HepG2 (cell line): Measurements from ENCODE around the gene ORMDL3. TPM values are rescaled to one million over a fixed set of nuclear protein-coding genes. Genes with fewer than 3 reads are reported as not detected.

Experiments
- AGO1 ChIP-seq: fragments of 200-400 bp; formaldehyde crosslinking; IDR thresholded peaks from 2 replicates; pipeline ENCODE4 v1.6.1; 2017; ENCODE audit warnings: mild to moderate bottlenecking, low read depth, low read length, moderate library complexity; ENCODE audit not compliant: poor library complexity, severe bottlenecking
- ATF5 ChIP-seq: sonication (generic); formaldehyde crosslinking; IDR thresholded peaks from 2 replicates; pipeline ENCODE4 v1.4.0; 2020; ENCODE audit warnings: mild to moderate bottlenecking, low read depth, missing genetic modification reagents
- ATF7 ChIP-seq, 2 experiments: fragments of 450-650 bp in 1 of 2; sonication (generic) in 1 of 2; formaldehyde crosslinking in 1 of 2; IDR thresholded peaks; 2 replicates each; pipeline versions ENCODE4 v1.4.0 to v1.6.1; 2016 to 2020; ENCODE audit warnings: antibody characterized with exemption in 1 of 2, mild to moderate bottlenecking in 1 of 2, missing genetic modification reagents in 1 of 2
- CREB3 ChIP-seq: sonication (generic); formaldehyde crosslinking; IDR thresholded peaks from 2 replicates; pipeline ENCODE4 v1.5.0; 2020; ENCODE audit warnings: missing genetic modification reagents
- FOXA3 ChIP-seq: IDR thresholded peaks from 2 replicates; pipeline ENCODE4 v1.6.1; 2016; ENCODE audit warnings: missing genetic modification reagents, missing compliant biosample characterization
- HNRNPH1 ChIP-seq: fragments of 200-400 bp; formaldehyde crosslinking; optimal IDR thresholded peaks from 2 replicates; pipeline ENCODE3; 2017; ENCODE audit warnings: mild to moderate bottlenecking, low read depth, low read length
- MED13 ChIP-seq: sonication (generic); formaldehyde crosslinking; IDR thresholded peaks from 2 replicates; pipeline ENCODE4 v1.5.0; 2020; ENCODE audit warnings: missing genetic modification reagents
- MYPOP ChIP-seq: sonication (generic); formaldehyde crosslinking; IDR thresholded peaks from 2 replicates; pipeline ENCODE4 v1.8.1; 2023; ENCODE audit warnings: mild to moderate bottlenecking, moderate library complexity, missing genetic modification reagents
- PHF21A ChIP-seq: sonication (generic); formaldehyde crosslinking; IDR thresholded peaks from 2 replicates; pipeline ENCODE4 v1.5.0; 2020; ENCODE audit warnings: mild to moderate bottlenecking, missing genetic modification reagents
- PHF8 ChIP-seq: sonication (generic); formaldehyde crosslinking; IDR thresholded peaks from 2 replicates; pipeline ENCODE4 v1.5.0; 2020; ENCODE audit warnings: missing genetic modification reagents
- POLR2A ChIP-seq, 2 experiments: IDR thresholded peaks; 2 replicates each; pipeline ENCODE4 v1.6.1; 2011; ENCODE audit warnings: low read depth in 2 of 2, low read length in 2 of 2, mild to moderate bottlenecking in 1 of 2, moderate library complexity in 1 of 2; ENCODE audit not compliant: insufficient read depth in 1 of 2
- SP2 ChIP-seq: sonication (generic); formaldehyde crosslinking; IDR thresholded peaks from 2 replicates; pipeline ENCODE4 v1.5.1; 2020; ENCODE audit warnings: mild to moderate bottlenecking, missing genetic modification reagents
- SP4 ChIP-seq: sonication (generic); formaldehyde crosslinking; IDR thresholded peaks from 2 replicates; pipeline ENCODE4 v1.8.1; 2023; ENCODE audit warnings: mild to moderate bottlenecking, missing genetic modification reagents
- TAF1 ChIP-seq: sonication (generic); formaldehyde crosslinking; IDR thresholded peaks from 2 replicates; pipeline ENCODE4 v1.4.0; 2020; ENCODE audit warnings: missing genetic modification reagents
- TARDBP ChIP-seq: sonication (generic); formaldehyde crosslinking; IDR thresholded peaks from 2 replicates; pipeline ENCODE4 v1.8.0; 2022; ENCODE audit warnings: mild to moderate bottlenecking, missing genetic modification reagents
- ZBTB21 ChIP-seq: sonication (generic); formaldehyde crosslinking; IDR thresholded peaks from 2 replicates; pipeline ENCODE4 v1.4.0; 2020; ENCODE audit warnings: missing genetic modification reagents
- ZEB1 ChIP-seq: IDR thresholded peaks from 2 replicates; pipeline ENCODE4 v1.6.1; 2012; ENCODE audit warnings: mild to moderate bottlenecking, low read depth, inconsistent platforms; ENCODE audit not compliant: insufficient replicate concordance
- ZIK1 ChIP-seq: sonication (generic); formaldehyde crosslinking; IDR thresholded peaks from 2 replicates; pipeline ENCODE4 v1.5.0; 2020; ENCODE audit warnings: mild to moderate bottlenecking, low read depth, missing genetic modification reagents, borderline replicate concordance
- ZMYM4 ChIP-seq: sonication (generic); formaldehyde crosslinking; IDR thresholded peaks from 2 replicates; pipeline ENCODE4 v1.8.1; 2023; ENCODE audit warnings: mild to moderate bottlenecking, missing genetic modification reagents
- ZNF230 ChIP-seq: sonication (generic); formaldehyde crosslinking; IDR thresholded peaks from 2 replicates; pipeline ENCODE4 v1.4.0; 2020; ENCODE audit warnings: mild to moderate bottlenecking, missing genetic modification reagents
- ZNF34 ChIP-seq: sonication (generic); formaldehyde crosslinking; IDR thresholded peaks from 2 replicates; pipeline ENCODE4 v1.4.0; 2020; ENCODE audit warnings: mild to moderate bottlenecking, missing genetic modification reagents, borderline replicate concordance
- ZNF350 ChIP-seq: sonication (generic); formaldehyde crosslinking; IDR thresholded peaks from 2 replicates; pipeline ENCODE4 v1.4.0; 2020; ENCODE audit warnings: mild to moderate bottlenecking, low read depth, missing genetic modification reagents, borderline replicate concordance
- ZNF501 ChIP-seq: sonication (generic); formaldehyde crosslinking; IDR thresholded peaks from 2 replicates; pipeline ENCODE4 v1.5.1; 2020; ENCODE audit warnings: mild to moderate bottlenecking, moderate library complexity, missing genetic modification reagents
- ZNF605 ChIP-seq: sonication (generic); formaldehyde crosslinking; IDR thresholded peaks from 2 replicates; pipeline ENCODE4 v1.8.0; 2022; ENCODE audit warnings: mild to moderate bottlenecking, missing genetic modification reagents
- ZNF607 ChIP-seq: sonication (generic); formaldehyde crosslinking; IDR thresholded peaks from 2 replicates; pipeline ENCODE4 v1.5.1; 2020; ENCODE audit warnings: missing genetic modification reagents, mild to moderate bottlenecking, borderline replicate concordance
- ZNF616 ChIP-seq: sonication (generic); formaldehyde crosslinking; IDR thresholded peaks from 2 replicates; pipeline ENCODE4 v1.5.0; 2020; ENCODE audit warnings: low read depth, mild to moderate bottlenecking, missing genetic modification reagents
- ZNF746 ChIP-seq: sonication (generic); formaldehyde crosslinking; IDR thresholded peaks from 2 replicates; pipeline ENCODE4 v1.8.0; 2022; ENCODE audit warnings: mild to moderate bottlenecking, missing genetic modification reagents
- ZNF749 ChIP-seq: sonication (generic); formaldehyde crosslinking; IDR thresholded peaks from 2 replicates; pipeline ENCODE4 v1.8.0; 2022; ENCODE audit warnings: mild to moderate bottlenecking, missing genetic modification reagents, moderate library complexity, borderline replicate concordance
- polyA plus RNA-seq, 8 experiments: library from polyadenylated mRNA; depleted of rRNA in 3 of 8; stranded (reverse) in 7 of 8; unstranded in 1 of 8; fragments of >200 nt; fragmentation: Illumina TruSeq in 4 of 8; extraction: Trizol in 4 of 8; gene quantifications; 2 replicates each; pipeline versions ENCODE4 v1.2.1 to v1.2.3, GENCODE V29; 2011 to 2016; ENCODE audit warnings: low read depth in 4 of 8, missing spikeins in 1 of 8, mixed read lengths in 1 of 8; ENCODE audit not compliant: insufficient read depth in 1 of 8
- total RNA-seq, 5 experiments: library from RNA; depleted of rRNA; stranded (reverse); fragments of >200 nt; fragmentation: Illumina TruSeq; extraction: Trizol; gene quantifications; 2 replicates each; pipeline ENCODE4 v1.2.3, GENCODE V29; 2016; ENCODE audit warnings: low read depth in 1 of 5

ORMDL3 gene
- total and polyA plus RNA-seq, 2 of the 13 experiments (the other 11 are each of a cell fraction or from before 2014, with no cell fraction given) = 181 to 384 TPM

- TF ChIP-seq ZNF34 (0 out of 2 replicates have a peak, but pooled peaks have one; percentile 39), ZNF749 (no peak), SP2 (CRISPR knock-in tag) (0 out of 2 replicates have a peak, but pooled peaks have one; percentile 19), PHF21A (CRISPR knock-in tag) (peak; percentile 84), POLR2A (IDR thresholded peaks at IDR 0.05; ENCODE audit: insufficient read depth in 1 of 2, low read depth in 2 of 2, low read length in 2 of 2) (peak in 1 of 2 experiments; percentile 44; a peak in 2 of 4 replicates), ZMYM4 (CRISPR knock-in tag) (0 out of 2 replicates have a peak, but pooled peaks have one; percentile 21), FOXA3 (CRISPR knock-in tag) (no peak), MYPOP (CRISPR knock-in tag) (0 out of 2 replicates have a peak, but pooled peaks have one; percentile 47), ZEB1 (peak; percentile 6), CREB3 (CRISPR knock-in tag) (no peak), TARDBP (no peak; the same call in 1 of the 2 replicates), ZNF746 (CRISPR knock-in tag) (no peak), ZNF607 (CRISPR knock-in tag) (0 out of 2 replicates have a peak, but pooled peaks have one; percentile 61), HNRNPH1 (no peak), SP4 (CRISPR knock-in tag) (peak; percentile 13; the same call in 1 of the 2 replicates), MED13 (CRISPR knock-in tag) (no peak), ZNF605 (CRISPR knock-in tag) (peak; percentile 88), ZNF501 (CRISPR knock-in tag) (peak; percentile 84), ATF5 (CRISPR knock-in tag) (0 out of 2 replicates have a peak, but pooled peaks have one; percentile 26), PHF8 (CRISPR knock-in tag) (peak; percentile 69), AGO1 (peak; percentile 79), ZNF350 (peak; percentile 41), ZNF230 (CRISPR knock-in tag) (0 out of 2 replicates have a peak, but pooled peaks have one; percentile 22), ZIK1 (peak; percentile 31; the same call in 1 of the 2 replicates), ATF7 (IDR thresholded peaks at IDR 0.05) (peak; percentile 82), ATF7 (CRISPR knock-in tag; IDR thresholded peaks at IDR 0.05) (no peak), ZBTB21 (no peak), TAF1 (CRISPR knock-in tag) (peak; percentile 41; the same call in 1 of the 2 replicates), ZNF616 (CRISPR knock-in tag) (no peak)
Measured at GRCh38 chr17:39927929-39928857, 792 bp upstream of the ORMDL3 start (continued).
